HG03139 (cell line): ENCODE measurements around the gene ST6GALNAC1.
"Not testable (repeated sequence)": the region's sequence is repeated elsewhere in the genome, so short reads cannot be mapped to it uniquely, and the experiment has no call there.

Source experiments
- ATAC-seq: cut with Tn5 transposase; IDR thresholded peaks from one replicate; pipeline ENCODE4 v1.9.1; 2021; ENCODE audit not compliant: unreplicated experiment

Gene ST6GALNAC1

DNA sequence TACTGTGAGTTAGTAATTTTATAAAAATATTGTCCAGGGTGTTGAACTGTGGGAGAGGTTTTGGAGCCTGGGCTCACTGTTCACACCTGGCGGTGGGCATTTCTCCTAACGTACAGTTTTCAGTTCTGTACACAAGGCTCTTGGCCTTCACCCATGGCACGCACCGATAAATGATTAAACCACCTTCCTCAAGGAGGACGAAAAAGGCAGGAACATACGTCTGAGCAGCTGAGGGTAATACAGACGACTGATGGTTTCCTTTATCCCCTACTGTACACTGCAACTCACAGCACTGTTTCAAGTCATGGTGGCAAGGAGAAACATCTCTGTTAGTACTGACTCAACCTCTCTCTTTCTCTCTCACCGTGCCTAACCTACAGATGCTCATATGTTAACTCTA is 1.4 kb upstream of the ST6GALNAC1 start:
- ATAC-seq = no peak

- ATAC-seq = no peak
These were observed 563 bp downstream of the ST6GALNAC1 start for GRCh38 chr17:76642994-76643393.

DNA sequence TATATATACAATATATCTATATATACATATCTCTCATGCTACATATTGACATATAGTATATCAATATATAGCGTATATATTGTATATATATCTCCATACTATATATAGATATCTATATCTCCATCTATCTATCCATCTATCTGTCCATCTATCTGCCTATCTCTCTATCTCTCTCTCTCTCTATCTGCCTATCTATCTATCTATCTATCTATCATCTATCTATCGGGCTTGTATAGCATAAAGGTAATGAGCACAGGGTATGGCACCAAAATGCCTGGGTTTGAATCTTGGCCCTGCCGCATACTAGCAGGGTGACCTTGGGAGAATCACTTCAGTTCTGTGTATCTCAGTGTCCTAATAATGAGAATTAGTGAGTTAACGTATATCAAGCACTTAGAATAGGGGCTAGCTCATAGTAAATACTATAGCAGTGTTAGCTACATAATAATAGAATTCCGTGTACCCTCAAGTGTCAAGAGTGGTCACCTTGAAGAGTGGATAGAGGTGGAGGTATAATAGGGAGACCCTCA is 1.5 kb downstream of the ST6GALNAC1 start:
- no peak for ATAC-seq

- no peak for ATAC-seq
These were observed 2.1 kb downstream of the ST6GALNAC1 start for GRCh38 chr17:76641501-76641900.

DNA sequence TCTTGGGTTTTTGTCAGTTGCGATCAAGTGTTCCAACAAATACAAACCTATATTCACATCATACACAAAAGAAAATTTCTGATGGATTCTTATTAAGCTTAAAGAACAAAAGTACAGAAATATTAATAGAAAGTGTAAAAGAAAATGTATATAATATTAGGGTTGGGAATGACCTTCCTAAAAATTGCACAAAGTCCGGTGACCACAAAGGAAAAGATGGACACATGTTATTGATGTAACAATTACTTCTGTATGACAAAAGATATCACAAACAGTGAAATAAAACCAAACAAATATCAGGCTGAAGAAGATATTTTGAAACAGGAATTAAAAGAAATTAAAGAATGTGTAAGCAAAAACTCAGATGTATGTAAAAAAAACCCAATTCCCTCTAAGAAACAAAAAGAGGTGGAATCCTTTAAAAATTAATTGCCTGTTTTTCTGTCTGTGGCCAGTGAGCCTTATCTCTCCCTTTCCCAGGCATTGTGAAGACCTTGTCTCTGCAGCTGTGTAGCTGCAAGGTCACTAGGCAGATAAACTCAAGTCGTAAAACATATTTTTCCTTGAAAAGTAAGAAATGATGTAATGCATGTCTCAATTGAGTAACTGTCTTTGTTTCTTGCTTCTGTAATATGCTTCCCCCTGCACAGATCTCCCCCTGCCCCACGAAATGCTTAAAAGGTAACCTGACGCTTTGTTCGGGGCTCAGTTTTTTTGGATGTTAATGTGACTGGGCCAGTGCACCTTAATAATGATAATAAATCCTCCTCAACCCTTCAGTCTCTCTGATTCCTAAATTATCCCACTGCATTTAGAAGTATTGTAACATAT is 2.8 kb downstream of the ST6GALNAC1 start:
- no peak for ATAC-seq

- ATAC-seq = no peak
These were observed 5.3 kb downstream of the ST6GALNAC1 start for GRCh38 chr17:76638263-76638662.

GRCh38 chr17:76636486-76637206 is 6.9 kb downstream of the ST6GALNAC1 start:
- ATAC-seq = not testable (repeated sequence)

GRCh38 chr17:76635659-76636360 is 7.7 kb downstream of the ST6GALNAC1 start:
- no peak for ATAC-seq

DNA sequence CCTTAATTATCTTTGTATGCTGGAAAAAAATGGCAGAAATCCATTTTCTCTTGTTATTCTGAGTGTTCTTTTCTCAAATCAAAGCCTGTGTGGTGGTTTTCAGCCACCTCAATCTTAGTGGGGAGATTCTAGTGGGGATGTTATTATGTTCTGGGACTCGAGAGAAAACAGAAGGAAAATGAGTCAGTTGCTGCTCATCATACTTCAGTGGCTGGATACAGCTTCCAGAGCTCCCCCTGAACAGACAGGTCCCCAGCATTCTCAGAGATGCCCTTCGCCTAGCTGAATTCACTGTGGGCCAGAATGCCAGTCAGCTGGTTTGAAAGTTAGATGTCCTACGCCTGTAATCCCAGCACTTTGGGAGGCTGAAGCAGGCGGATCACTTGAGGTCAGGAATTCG is 8.5 kb downstream of the ST6GALNAC1 start:
- ATAC-seq = no peak

GRCh38 chr17:76633628-76634328 is 9.8 kb downstream of the ST6GALNAC1 start:
- ATAC-seq = no peak

GRCh38 chr17:76631821-76632565 is 11.6 kb downstream of the ST6GALNAC1 start:
- no peak for ATAC-seq

DNA sequence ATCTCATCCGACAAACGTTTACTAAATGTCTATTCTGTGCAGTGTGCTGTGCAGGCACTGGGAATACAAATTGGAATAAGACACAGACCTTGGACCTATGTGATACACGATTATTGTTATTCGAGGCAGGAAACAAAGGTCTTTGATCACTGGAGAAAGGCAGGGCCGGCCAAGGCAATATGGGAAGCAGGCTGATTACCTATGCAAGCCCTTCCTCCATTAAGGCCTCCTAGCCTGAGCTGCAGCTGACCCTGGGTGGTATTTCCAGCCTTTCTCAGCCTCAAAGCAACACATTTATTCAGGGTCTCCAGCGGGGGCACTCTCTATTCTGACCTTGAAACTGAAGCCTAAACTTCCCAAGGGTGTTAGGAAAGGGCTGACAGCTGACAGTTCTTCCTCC is 13.4 kb downstream of the ST6GALNAC1 start:
- ATAC-seq = no peak

- no peak for ATAC-seq
These were observed 16.0 kb downstream of the ST6GALNAC1 start for GRCh38 chr17:76627510-76627909.

DNA sequence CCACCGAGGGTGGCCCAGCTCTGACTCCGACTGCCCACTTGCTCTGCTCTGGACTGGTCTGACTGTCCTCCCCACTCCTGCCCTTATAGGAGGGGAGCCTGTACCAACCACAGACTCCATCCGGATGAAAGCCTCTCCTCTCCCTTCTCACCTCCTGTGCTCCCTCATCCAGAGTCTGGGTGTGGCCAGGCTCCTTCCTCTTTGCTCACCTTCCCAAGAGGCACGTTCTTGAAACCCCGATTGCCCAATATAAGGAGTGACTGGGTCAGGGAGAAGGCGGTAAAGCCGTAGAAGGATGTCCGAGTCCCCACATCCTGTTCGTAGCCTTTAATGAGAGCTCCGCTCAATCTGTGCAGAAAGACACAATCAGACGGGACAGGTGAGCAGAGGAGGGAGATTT is 17.1 kb downstream of the ST6GALNAC1 start:
- ATAC-seq = no peak

- no peak for ATAC-seq
These were observed 18.1 kb downstream of the ST6GALNAC1 start for GRCh38 chr17:76625496-76625895.

DNA sequence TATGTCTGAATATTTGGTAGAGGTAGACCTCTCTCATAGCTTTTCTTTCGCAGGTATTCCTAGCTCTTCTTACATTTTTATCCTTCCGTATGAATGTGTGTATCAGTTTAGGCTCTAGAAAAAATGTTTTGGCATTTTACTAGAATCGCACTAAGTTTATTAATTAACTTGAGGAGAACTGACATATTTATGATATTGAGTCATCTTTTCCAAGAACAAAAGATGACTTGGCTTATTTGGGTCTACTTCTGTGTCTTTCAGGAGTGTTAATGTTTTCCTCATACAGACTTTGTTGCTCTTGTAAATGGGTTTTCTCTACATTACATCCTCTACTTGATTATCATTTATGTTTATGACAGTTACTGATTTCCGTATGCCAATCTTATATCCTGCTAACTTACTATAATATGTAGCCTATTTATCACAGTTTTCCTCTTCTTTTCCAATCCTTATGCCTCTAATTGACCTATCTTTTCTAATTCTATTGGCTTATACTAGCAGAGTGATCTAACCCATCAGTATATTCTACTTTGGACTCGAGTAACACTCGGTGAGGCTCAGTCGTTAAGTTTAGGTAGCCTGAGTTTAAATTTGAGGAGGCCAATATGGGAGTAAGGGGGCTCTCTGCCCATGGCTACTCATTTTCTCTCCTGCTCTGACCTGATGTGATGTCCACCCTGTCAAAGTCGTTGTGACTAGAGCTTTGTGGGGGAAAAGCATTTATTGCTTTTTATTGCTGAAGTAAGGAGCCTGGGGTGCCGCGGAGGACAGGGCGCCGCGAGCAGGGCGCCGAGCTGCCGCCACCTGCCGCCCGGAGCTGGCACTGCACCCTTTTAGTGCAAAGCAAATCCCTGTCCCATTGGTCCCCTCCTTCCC is 20.0 kb downstream of the ST6GALNAC1 start:
- ATAC-seq = no peak

- ATAC-seq = no peak
These were observed 25.7 kb downstream of the ST6GALNAC1 start for GRCh38 chr17:76617838-76618237.

DNA sequence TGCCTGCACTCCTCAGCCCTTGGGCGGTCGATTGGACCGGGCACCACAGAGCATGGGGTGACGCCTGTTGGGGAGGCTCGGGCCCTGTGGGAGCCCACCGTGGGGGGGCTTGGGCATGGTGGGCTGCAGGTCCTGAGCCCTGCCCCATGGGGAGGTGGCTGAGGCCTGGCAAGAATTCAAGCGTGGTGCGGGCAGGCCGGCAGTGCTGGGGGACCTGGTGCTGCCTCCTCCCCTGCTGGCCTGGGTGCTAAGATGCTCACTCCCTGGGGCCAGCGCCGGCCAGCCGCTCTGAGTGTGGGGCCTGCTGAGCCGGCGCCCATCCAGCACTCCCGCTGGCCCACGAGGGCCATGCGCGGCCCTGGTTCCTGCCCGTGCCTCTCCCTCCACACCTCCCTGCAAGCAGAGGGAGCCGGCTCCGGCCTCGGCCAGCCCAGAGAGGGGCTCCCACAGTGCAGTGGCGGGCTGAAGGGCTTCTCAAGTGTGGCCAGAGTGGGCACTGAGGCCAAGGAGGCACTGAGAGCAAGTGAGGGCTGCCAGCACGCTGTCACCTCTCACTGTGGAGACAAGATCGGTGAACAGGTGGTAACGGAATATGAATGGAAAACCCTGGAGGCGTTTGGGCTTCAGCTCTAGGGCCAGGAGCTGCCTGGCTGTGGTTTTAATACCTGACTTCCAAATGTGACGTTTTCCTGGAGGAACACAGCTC is 28.5 kb downstream of the ST6GALNAC1 start:
- ATAC-seq = no peak
